ENCODE measurements around the gene IGSF23. TPM values are rescaled to one million over a fixed set of nuclear protein-coding genes. Genes with fewer than 3 reads are reported as not detected.

The IGSF23 gene
- total and polyA plus RNA-seq, 12 donors = not detected

DNA sequence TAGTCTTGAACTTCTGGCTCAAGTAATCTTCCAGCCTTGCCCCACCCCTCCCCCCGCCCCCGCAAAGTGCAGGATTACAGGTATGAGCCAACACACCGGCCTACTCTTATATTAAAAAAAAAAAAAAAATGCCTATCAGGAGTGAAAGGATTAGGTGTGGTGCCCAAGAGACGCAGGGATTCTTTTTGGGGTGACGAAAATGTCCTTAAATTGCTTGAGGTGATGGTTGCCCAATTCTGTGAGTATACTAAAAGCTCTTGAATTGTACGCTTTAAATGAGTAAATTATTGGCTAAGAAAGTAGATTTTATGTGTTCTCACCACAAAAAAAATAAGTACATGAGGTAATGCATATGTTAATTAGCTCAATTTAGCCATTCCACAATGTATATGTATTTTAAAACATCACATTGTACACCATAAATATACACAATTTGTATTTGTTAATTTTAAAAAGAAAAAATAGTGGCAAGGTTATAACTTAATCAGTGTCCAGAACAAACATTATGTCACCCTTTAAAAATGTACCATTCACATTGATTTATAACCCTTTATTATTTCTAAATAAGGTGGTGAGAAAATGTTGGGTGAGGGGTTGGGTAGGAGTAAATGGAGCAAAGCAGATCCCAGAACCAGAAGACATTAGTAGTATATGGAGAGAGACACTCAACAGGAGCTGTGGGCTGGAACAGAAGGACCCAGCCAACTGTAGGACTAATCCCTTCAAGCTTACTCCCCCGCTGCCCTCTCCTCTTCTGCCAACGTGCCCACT is 3.9 kb downstream of the IGSF23 start:
- no peaks in the 10 kb centered on the region for H3K36me3 ChIP-seq (replicated peaks in 1 of 2)
- H3K4me1 ChIP-seq (replicated peaks in 1 of 2) = no peaks in the 10 kb centered on the region
- H3K27ac ChIP-seq = no peak overlapping the region
- H3K4me3 ChIP-seq = no peak overlapping the region
- intact Hi-C loops (cut with DNase I) = no loop called here
- no peak for TF ChIP-seq POLR2A (IDR thresholded peaks at IDR 0.05)
- TF ChIP-seq, protein P1, sequence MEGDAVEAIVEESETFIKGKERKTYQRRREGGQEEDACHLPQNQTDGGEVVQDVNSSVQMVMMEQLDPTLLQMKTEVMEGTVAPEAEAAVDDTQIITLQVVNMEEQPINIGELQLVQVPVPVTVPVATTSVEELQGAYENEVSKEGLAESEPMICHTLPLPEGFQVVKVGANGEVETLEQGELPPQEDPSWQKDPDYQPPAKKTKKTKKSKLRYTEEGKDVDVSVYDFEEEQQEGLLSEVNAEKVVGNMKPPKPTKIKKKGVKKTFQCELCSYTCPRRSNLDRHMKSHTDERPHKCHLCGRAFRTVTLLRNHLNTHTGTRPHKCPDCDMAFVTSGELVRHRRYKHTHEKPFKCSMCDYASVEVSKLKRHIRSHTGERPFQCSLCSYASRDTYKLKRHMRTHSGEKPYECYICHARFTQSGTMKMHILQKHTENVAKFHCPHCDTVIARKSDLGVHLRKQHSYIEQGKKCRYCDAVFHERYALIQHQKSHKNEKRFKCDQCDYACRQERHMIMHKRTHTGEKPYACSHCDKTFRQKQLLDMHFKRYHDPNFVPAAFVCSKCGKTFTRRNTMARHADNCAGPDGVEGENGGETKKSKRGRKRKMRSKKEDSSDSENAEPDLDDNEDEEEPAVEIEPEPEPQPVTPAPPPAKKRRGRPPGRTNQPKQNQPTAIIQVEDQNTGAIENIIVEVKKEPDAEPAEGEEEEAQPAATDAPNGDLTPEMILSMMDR (IDR thresholded peaks at IDR 0.05) = no peak
- no peaks in the 10 kb centered on the region for H3K9me3 ChIP-seq (replicated peaks in 1 of 3)
- WGBS, 4 donors = 77 to 89% (median 84%) methylated on average over 8 of the region's 8 CpGs
- no peak for DNase-seq
- no peaks in the 10 kb centered on the region for H3K27me3 ChIP-seq

DNA sequence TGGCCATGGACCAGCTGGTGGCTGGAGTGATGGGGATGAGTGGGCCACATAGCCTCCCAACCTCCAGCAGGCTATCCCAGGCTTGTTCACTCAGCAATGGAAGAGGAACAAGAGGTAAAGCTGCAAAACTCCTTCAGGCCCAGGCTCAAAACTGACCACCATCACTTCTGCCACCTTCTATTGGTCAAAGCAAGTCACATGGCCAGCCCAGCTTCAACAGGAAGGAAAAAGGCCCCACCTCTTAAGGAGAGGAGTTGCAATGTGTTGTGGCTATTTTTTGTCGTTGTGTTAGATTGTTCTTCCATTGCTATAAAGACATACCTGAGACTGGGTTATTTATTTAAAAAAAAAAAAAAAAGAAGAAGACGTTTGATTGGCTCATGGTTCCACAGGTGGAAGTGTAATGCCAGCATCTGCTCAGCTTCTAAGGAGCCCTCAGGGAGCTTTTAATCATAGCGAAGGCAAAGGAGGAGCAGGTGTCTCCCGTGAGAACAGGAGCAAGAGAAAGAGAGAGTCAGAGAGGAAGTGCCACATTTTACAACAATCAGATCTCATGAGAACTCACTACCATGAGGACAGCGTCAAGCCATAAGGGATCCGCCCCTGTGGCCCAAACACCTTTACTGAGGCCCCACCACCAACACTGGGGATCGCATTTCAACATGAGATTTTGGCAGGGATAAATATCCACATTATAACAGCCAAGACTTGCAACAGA is 5.4 kb downstream of the IGSF23 start:
- Histone ChIP-seq H3K27ac (no peak overlapping the region), H3K4me1 (replicated peaks in 1 of 2) (no peaks in the 10 kb centered on the region), H3K4me3 (no peak overlapping the region), H3K9me3 (replicated peaks in 1 of 3) (no peaks in the 10 kb centered on the region), H3K36me3 (replicated peaks in 1 of 2) (no peaks in the 10 kb centered on the region), H3K27me3 (no peaks in the 10 kb centered on the region)
- TF ChIP-seq, protein P1 (IDR thresholded peaks at IDR 0.05) = no peak
- TF ChIP-seq POLR2A (IDR thresholded peaks at IDR 0.05) = no peak
- WGBS, 4 donors = 70 to 82% (median 78%) methylated on average over 7 of the region's 7 CpGs
- intact Hi-C loops (cut with DNase I) = no loop called here
- no peak for DNase-seq

DNA sequence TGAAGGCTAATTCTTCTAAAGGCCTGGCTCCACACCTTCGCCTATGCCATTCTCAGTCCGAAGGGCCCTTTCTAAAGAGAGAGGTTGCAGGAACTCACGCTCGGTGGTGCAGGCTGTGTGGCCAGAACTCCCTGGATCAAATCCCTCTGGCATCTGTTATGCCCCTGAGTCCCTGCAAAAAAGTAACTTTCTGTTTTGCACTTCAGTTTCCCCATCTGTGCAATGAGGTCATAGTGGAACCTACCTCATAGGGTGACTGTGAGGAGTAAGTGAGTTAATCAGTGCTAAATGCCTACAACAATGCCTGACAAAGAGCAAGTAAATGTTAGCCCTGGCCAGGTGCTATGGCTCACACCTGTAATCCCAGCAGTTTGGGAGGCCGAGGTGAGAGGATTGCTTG is 7.3 kb downstream of the IGSF23 start:
- Histone ChIP-seq H3K4me1 (replicated peaks in 1 of 2) (no peaks in the 10 kb centered on the region), H3K27me3 (no peaks in the 10 kb centered on the region), H3K4me3 (no peak overlapping the region), H3K27ac (no peak overlapping the region), H3K36me3 (replicated peaks in 1 of 2) (no peaks in the 10 kb centered on the region), H3K9me3 (replicated peaks in 1 of 3) (no peaks in the 10 kb centered on the region)
- intact Hi-C loops (cut with DNase I) = no loop called here
- TF ChIP-seq POLR2A (IDR thresholded peaks at IDR 0.05) = no peak
- TF ChIP-seq, protein P1 (IDR thresholded peaks at IDR 0.05) = no peak
- DNase-seq = no peak
- 87 to 94% (median 91%) methylated on average over 5 of the region's 5 CpGs for WGBS, 4 donors

DNA sequence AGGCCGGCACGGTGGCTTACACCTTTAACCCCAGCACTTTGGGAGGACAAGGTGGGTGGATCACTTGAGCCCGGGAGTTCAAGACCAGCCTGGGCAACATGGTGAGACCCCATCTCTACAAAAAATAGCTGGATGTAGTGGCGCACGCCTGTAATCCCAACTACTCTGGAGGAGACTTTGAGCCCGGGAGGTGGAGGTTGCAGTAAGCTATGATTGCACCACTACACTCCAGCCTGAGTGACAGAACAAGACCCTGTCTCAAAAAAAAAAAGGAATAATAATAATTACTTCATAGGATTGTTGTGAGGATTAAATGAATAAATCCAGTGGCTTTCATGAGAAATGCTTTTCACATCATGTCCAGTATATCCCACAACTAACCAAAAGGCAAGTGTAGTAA is 8.0 kb downstream of the IGSF23 start:
- Histone ChIP-seq H3K36me3 (replicated peaks in 1 of 2) (no peaks in the 10 kb centered on the region), H3K27ac (no peak overlapping the region), H3K4me1 (replicated peaks in 1 of 2) (no peaks in the 10 kb centered on the region), H3K4me3 (no peak overlapping the region), H3K9me3 (replicated peaks in 1 of 3) (no peaks in the 10 kb centered on the region), H3K27me3 (no peaks in the 10 kb centered on the region)
- 80 to 96% (median 86%) methylated on average over 4 to 6 of the region's 6 CpGs for WGBS, 4 donors
- intact Hi-C loops (cut with DNase I) = no loop called here
- TF ChIP-seq, protein P1 (IDR thresholded peaks at IDR 0.05) = no peak
- no peak for TF ChIP-seq POLR2A (IDR thresholded peaks at IDR 0.05)
- DNase-seq = no peak

Data from adrenal gland (tissue), 12 donors.